Subcutaneous adipose tissue (tissue), 4 donors: ENCODE results near the gene SLIT3. TPM values are rescaled to one million over a fixed set of nuclear protein-coding genes. Genes with fewer than 3 reads are reported as not detected.

Experiments
- total RNA-seq, 4 donors: library from RNA; depleted of rRNA; stranded (reverse); fragments of >200 nt; gene quantifications; one replicate each; pipeline ENCODE4 v1.1.0, GENCODE V29; 2016
- TF ChIP-seq, protein P1 (sequence below): fragments of 450-650 bp; IDR thresholded peaks from one replicate; pipeline ENCODE4 v1.5.1; 2016; ENCODE audit warnings: low read depth, mild to moderate bottlenecking, control low read depth, antibody characterized with exemption, moderate library complexity

The SLIT3 gene
- total RNA-seq, 4 donors from 2014 or later: 48.1 to 163 (median 83.2) TPM

DNA sequence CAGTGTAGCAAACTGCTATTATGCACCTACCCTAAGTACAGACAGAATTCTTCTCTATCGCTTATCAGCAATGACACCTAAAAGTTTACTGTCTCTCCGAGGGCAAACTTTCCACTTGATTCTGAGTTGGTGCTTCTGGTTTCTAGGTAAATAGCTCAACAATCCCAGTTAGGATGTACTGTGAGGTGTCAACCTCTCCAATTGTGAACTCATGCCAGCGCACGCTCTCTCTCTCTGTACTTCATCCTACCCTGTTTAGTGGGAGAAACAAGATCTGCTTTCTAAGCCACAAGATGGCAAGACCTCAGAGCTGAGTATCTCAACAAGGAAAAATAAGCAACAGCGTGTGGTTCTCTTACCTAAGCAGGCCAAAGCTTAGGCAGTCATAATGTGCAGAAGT lies 335.3 kb downstream of the SLIT3 start:
- TF ChIP-seq, protein P1, sequence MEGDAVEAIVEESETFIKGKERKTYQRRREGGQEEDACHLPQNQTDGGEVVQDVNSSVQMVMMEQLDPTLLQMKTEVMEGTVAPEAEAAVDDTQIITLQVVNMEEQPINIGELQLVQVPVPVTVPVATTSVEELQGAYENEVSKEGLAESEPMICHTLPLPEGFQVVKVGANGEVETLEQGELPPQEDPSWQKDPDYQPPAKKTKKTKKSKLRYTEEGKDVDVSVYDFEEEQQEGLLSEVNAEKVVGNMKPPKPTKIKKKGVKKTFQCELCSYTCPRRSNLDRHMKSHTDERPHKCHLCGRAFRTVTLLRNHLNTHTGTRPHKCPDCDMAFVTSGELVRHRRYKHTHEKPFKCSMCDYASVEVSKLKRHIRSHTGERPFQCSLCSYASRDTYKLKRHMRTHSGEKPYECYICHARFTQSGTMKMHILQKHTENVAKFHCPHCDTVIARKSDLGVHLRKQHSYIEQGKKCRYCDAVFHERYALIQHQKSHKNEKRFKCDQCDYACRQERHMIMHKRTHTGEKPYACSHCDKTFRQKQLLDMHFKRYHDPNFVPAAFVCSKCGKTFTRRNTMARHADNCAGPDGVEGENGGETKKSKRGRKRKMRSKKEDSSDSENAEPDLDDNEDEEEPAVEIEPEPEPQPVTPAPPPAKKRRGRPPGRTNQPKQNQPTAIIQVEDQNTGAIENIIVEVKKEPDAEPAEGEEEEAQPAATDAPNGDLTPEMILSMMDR: no peak

DNA sequence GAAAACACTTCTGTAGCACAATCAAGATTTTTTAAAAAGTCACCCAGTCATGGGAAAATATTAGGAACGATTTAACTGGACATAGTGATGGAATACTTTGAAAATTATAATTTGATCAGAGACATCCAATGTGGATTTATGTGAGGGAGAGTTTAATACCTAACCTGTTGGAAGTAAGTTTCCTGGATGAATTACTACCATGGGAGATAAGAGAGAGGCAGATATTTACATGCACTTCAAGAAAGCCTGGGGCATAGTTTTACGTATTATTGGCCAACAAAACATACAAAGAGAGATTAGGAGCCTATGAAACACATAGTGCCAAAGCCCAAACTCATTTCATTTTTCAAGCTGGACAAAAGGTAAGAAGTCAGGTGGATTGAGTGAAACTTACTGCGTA lies 336.8 kb downstream of the SLIT3 start:
- TF ChIP-seq, protein P1: no peak

DNA sequence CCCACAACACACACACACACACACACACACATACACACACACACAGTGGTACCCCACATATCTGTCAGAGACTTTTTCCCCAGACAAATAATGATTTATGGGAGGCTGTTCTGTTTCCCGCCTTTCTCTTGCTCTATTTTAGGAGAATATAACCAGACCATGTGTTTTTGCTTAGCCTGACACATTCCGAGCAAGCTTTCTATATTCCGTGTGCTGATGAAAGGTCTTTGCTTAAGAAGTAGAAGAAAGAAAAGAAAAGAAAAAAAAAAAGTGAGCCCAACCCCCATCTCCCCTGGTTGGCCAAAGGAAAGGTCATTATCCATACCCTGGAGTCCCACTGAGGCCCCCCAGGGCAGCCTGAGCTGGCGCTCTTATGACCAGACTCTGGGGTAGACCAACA lies 338.6 kb downstream of the SLIT3 start:
- TF ChIP-seq, protein P1: no peak

DNA sequence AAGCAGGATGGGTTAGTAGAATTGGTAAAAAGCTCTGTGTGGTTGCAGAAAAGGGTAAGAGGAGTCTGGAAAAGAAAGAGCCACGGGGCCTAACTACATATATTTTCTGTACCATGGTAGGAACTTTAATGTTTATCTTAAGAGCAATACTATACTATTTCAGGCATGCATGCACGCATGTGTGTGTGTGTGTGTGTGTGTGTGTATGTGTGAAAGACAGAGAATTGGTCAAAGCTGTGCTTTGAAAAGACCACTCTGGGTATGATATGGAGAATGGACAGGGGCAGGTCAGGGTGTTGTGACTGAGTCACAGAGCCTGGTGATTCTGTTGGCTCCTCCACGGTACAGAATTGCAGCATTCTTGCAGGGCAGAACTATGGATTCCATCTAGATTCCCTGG lies 339.3 kb downstream of the SLIT3 start:
- TF ChIP-seq, protein P1: no peak

DNA sequence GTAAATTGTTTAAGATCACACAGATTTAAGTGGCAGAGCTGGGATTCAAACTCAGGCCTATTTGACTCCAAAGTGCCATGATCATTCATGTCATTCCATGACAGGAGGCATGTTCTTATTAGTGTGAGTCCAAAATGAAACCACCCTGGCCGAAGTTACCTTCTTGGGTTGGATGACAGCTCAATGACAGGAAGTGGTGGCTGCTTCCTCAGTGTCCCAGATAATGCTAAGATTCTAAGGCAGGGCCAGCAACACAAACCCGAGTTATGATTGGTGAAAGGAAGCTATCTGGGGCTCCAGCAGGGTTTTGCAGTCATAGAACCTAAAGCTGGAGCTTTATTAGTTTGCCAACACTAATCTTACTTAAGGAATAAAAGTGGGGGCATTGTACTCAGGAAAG lies 340.4 kb downstream of the SLIT3 start:
- TF ChIP-seq, protein P1: no peak

DNA sequence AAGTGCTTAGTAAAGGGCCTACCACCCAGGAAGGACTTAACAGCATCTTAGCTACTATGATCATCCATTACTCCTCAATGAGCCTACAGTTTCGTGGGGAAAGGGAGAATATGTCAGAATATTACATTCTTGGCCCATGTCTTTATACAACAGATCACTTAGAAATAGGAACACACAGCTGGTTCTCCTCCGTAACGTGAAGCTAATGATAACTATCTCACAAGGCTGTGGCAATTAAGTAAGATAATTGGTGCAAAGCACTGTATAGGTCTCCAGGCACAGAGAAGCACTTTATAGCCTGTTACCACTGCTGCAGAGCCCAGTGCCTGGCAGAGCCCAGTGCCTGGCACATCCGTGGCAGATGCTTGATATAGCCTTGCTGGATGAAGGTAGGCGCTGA lies 347.6 kb downstream of the SLIT3 start:
- TF ChIP-seq, protein P1: no peak

DNA sequence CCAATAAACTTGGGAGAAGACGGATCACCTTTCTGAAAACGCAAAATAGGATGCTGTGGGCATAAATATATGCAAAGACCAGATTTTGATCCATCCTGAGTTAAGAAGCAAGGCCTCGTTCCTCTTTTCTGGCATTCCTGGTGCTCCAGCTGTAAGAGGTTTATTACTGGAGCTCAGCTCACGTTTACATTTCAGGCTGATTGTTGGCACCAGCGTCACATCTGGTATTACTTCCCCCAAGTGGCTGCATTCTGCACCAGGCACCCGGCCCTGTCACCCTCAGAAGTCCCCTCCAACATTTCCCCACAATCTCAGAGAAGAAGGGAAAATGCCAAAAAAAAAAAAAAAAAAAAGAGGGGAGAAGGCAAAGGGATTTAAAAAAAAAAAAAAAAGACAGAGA lies 348.7 kb downstream of the SLIT3 start:
- TF ChIP-seq, protein P1: no peak
